Stromal cell of bone marrow (primary cell): ENCODE data around the gene SPESP1.
"Not testable (repeated sequence)": the region's sequence is repeated elsewhere in the genome, so short reads cannot be mapped to it uniquely, and the experiment has no call there.

Experiments
- DNase-seq: peaks from one replicate; pipeline ENCODE4 v3.0.0-alpha.2; 2012; ENCODE audit warnings: low read depth

SPESP1 gene

DNA sequence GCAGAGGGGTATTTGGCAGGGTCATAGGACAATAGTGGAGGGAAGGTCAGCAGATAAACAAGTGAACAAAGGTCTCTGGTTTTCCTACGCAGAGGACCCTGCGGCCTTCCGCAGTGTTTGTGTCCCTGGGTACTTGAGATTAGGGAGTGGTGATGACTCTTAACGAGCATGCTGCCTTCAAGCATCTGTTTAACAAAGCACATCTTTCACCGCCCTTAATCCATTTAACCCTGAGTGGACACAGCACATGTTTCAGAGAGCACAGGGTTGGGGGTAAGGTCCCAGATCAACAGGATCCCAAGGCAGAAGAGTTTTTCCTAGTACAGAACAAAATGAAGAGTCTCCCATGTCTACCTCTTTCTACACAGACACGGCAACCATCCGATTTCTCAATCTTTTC is 33.4 kb downstream of the SPESP1 start:
- DNase-seq, result not testable (repeated sequence)

DNA sequence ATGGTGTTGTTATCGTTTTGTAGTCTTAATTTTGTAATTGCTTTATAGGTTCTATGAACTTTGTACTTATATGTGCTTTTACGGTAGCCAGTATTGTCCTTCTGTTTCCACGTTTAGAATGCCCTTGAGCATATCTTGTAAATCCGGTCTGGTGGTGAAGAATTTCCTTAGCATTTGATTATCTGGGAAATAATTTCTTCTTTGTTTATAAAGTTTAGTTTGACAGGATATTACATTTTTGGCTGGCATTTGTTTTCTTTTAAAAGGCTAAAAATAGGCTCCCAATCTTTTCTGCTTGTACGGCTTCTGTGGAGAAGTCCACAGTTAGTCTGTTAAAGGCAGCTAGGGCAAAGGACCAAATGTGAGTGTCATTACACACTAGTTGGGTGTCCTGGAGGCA is 36.7 kb downstream of the SPESP1 start:
- DNase-seq, result no peak

DNA sequence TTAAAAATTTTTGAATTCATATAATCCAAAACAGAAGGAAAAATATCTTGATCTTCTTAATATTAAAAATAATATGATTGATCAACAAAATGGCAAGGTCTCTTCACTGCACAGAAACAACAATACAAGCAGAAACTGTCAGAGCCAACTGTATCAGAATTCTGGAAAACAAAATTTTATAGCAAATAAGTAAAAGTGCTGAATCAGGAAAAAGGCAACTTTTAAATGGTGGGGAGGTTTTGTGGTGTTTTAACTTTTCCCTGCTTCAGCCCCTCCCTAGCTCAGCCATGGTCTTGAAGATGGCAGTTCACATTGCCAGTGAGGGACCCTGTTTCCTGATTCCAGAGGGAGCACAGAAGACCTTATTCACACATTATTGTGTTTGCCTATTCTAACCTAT is 37.6 kb downstream of the SPESP1 start:
- DNase-seq, result no peak

DNA sequence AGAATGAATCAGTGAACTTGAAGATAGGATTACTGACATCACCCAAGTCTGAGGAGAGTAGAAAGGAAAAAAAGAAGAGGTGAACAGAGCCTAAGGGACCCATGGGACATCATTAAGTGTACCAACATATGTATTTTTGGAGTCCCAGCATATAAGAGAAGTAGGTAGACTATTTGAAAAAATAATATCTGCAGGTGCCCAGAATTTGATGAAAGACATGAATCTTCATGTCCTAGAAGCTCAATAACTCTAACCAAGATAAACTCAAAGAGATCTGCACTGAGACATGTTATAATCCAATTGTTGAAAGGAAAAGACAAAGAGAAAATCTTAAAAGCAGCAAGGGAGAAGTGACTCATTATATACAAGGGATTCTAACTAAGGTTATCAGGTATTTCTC is 39.0 kb downstream of the SPESP1 start:
- no peak for DNase-seq

DNA sequence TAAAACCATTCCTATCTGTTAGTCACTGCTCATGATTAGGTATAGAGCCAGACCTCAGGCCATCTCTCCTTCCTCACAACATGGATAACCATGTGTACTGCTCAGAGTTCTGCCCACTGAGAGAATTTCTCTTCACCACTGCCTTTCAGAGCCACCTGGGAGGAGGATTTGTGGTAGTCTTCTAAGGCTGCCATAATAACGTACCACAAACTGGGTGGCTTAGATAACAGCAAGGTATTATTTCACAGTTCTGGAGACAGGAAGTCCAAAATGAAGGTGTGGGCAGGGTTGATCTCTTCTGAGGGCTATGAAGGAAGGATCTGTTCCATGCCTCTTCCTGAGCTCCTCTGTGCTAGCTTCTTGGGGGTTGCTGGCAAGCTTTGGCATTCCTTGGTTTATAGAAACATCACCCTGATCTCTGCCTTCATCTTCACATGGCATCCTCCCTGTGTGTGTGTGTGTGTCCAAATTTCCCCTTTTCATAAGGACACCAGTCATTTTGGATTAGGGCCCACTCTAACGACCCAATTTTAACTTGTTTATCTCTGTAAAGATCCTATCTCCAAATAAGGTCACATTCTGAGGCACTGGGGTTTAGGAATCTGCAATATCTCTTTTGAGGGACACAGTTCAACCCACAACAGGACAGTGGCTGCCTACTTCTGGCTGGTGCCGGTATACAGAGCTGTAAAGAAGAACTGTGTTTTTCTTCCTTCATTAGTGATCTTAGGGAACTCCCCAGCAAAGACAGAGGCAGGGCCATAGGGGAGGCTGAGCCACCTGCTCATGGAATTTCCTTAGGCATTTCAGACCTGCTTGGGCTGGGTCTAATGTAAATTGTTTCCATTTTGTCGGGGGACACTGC is 42.1 kb downstream of the SPESP1 start:
- DNase-seq, result no peak

DNA sequence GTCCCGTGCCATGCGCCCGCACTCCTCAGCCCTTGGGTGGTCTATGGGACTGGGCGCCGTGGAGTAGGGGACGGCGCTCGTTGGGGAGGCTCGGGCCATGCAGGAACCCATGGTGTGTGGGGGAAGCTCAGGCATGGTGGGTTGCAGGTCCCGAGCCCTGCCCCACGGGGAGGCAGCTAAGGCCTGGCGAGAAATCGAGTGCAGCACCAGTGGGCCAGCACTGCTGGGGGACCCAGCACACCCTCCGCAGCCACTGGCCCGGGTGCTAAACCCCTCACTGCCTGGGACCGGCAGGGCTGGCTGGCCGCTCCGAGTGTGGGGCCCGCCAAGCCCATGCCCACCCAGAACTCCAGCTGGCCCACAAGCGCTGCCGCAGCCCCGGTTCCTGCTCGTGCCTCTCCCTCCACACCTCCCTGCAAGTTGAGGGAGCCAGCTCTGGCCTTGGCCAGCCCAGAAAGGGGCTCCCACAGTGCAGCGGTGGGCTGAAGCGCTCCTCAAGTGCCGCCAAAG is 45.4 kb downstream of the SPESP1 start:
- not testable (repeated sequence) for DNase-seq

DNA sequence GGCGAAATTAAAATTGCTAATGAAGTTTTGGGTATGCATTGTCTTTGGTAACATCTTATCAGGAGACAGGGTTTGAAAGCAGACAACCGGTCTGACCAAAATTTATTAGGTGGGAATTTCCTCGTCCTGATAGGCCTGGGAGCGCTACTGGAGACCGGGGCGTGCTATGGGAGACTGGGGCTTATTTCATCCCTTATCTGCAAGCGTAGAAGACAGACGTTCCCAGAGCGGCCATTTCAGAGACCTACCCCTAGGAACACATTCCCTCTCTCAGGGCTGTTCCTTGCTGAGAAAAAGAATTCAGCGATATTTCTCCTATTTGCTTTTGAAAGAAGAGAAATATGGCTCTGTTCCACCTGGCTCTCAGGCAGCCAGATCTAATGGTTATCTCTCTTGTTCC is 47.1 kb downstream of the SPESP1 start:
- DNase-seq, result not testable (repeated sequence)

DNA sequence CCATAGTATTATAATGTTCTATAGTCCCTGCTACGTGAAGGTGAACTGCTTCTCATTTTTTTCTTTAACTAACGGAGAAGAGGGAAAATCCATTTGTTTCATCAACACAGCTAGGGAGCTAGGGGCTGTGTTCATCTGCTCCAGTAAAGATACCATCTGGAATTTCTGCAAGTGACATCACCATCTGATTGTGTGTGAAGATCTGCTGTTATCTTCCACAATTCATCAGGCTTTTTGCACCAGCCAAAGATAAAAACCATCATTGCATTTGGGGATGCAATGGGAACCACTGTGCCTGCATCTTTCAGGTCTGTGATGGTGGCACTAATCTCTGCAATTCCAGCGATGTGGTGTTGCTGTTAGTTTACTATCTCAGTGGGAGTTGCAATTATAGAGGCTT is 48.7 kb downstream of the SPESP1 start:
- DNase-seq, result no peak

DNA sequence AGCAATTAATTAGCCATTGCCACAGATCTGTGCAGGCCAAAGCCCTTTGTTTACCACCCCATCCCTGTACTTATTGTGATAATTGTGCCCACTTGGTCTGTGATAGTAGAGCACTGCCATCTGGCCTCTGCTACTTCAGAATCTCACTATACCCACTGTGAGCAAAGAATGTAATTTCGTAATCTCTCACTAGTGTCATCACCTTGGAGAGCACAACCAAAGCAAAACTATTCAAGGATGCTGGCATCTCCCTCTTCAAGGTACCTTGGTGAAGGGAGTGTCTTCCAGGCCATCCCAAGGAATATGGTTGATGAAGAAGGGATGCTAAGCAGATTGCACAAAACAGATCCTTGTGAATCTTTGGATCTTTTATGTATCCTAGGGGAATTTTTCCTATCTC is 49.5 kb downstream of the SPESP1 start:
- DNase-seq, result no peak

DNA sequence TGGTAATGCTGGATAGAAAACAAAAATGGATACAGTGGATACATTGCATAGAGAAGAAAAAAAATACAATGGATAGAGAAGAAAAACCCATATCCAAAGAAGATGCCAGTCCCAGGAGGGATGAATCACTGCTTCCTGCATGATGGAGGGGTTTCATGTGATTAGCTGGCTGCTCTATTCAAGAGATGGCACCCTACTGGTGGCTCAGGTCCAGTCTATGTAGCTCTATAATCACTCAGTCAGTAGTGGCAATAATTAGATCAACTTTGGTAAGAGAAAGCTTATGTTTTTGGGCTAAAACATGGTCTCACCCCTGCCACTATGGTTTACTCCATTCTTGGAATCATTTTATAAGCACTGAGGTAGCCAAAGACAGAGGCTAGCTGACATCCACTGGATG is 50.5 kb downstream of the SPESP1 start:
- DNase-seq, result peak; percentile 5

DNA sequence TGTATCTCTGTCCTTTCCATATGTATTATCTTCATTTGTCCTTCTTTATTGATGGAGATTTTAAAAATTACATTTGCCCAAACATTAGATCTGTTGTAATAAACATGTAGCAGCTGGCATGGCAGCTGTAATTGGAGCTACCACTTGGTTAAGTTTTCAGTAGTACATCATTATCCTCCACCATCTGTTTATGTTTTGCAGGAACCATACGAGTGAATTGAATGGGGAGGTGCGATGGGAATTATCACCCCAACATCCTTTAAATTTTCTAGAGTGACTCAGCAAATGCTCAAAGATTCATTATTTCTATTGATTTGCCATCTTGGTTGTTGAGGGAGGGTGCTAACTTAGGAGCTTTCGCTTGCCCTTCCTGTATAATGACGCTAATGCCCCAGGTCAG is 51.6 kb downstream of the SPESP1 start:
- no peak for DNase-seq

DNA sequence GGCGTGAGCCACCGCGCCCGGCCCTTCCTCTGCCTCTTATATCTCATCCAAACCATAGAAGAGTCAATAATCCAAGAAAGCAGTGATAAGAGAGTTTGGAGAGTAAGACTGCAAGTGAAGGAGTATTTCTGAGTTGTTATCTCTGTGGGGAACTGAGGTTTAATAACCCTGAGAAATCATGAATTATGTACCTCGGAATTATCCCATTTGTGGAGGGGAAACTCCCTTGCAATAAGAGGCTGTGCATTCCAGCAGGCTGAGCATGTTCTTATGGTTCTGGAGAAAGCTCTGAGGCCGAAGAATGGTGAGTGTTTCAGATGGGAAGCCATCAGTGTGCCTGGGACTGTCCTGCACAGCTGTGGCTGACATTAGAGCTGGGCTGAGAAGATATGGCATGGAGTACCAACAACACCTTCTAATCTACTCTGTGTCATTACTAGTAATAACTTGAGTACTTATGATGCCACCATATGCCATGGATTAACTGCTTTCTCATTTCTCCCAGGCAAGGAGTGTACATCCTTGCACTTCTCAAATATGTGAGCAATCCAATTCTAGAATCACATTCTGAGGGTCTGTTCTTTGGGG is 52.7 kb downstream of the SPESP1 start:
- DNase-seq, result no peak

DNA sequence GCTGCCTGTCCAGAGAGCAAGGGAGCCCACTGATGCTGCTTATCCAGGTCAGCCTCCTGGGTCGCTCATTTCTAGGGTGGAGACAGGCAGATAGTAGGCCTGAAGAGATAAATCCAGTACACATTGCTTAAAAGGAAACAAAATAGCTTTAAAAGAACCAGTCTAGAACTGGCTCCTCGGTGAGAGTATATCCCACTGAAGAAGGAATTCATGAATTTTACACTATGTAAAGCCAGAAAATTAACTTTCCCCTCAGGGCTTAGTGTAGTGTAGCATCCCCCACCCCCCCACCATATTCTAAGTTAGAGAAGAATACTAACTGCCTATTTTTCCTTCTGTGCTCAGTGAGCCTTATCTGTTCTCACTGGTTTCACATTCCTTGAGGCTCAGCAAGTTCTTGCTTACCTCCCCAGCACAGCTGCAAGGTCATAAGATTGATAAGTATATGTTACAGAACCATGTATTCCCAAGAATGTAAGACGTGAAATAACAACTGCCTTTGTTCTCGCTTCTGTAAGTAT is 53.7 kb downstream of the SPESP1 start:
- no peak for DNase-seq

DNA sequence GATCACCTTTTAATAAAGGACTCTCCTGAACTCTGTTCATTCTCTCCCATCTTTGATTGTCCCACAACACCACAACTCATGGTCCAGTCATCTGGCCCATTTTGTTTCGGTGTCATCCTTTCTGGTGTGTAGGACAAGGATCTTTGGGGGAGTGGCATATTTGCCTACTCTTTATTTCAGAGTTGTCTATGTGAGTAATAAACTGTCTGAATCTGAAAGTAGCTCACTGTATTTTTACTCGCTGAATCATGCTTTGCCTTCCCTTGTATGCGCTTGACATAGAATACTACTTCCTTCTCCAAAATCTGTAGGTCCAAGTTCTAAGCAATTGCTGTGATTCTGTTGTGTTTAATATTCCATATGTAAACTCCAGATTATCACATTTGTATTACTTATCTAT is 54.3 kb downstream of the SPESP1 start:
- DNase-seq, result no peak

DNA sequence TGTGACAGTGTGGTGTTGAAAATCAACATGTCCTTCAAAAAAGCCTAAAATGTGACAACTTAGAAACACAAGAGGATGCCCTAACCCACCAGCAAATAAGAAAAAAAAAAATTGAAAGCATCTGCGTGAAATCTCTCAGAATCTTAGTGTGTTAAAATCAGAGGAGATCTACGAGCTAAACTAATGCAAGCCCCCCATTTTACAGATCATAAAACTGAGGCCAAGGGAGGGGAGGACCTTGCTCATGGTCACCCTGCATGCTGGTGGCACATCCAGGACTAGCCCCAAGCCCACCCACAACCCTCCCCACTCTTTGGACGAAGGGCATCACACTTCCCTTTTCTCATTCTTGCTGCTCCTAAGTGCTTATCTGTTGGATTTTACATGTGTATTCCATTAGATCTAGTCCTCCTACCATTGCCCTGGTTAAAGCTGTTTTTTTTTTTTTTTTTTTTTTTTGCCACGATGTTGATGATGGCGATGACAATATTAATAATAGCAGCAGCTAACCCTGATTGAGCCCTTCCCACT is 55.1 kb downstream of the SPESP1 start:
- DNase-seq, result no peak

DNA sequence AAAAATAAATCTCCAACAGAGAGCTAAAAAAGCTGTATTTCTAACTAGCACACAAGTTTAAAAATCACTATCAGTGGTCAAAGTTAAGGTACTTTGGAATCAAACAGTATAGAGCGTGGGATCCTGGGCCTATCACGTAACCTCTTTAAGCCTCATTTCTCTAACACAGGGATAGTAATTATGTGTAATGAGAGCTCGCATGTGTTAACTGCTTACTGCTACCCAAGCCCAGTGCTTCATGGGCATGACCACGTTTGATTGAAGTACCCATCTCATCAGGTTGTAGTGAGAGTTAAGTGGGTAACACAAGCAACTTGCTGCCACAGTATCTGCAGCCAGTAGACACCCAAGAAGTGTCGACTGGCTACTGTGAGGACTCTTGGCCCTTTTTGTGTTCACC is 56.0 kb downstream of the SPESP1 start:
- no peak for DNase-seq

DNA sequence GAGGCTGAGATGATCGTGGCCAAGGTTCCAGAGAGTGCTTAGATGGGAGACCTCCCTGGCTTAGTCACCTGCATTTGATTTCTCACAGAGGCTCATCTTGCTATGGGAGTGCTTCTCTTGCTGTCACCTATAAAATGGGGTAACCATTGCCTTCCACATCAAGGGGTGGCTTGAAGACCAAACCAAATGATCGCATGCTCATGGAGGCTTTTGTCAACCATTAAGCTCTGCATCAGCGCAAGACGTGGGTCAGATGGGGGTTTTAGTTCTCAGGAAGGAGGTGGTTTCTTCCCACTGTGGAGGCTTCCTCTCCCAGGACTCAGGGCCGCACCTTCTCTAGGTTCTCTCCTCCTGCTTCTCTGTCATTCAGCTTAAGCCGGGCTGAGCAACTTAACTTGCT is 56.8 kb downstream of the SPESP1 start:
- no peak for DNase-seq

DNA sequence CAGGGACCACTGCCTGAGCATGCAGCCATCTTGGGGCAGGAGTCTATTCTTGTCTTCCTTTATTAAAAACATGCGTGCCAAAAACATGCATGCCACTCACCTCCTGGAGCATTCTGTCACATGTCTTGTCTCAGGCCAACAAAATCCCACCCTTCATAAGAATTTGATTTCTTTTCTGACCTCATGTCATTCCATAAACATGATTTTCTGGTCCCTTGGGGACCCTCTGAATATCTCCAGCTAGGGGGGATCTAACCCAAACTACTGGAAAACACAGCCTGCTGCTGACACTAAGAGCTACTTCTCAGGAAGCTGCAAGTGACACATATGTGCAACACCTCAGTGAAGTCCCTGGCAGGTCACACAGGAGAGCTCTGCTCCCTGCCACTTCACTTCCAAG is 57.4 kb downstream of the SPESP1 start:
- no peak for DNase-seq

DNA sequence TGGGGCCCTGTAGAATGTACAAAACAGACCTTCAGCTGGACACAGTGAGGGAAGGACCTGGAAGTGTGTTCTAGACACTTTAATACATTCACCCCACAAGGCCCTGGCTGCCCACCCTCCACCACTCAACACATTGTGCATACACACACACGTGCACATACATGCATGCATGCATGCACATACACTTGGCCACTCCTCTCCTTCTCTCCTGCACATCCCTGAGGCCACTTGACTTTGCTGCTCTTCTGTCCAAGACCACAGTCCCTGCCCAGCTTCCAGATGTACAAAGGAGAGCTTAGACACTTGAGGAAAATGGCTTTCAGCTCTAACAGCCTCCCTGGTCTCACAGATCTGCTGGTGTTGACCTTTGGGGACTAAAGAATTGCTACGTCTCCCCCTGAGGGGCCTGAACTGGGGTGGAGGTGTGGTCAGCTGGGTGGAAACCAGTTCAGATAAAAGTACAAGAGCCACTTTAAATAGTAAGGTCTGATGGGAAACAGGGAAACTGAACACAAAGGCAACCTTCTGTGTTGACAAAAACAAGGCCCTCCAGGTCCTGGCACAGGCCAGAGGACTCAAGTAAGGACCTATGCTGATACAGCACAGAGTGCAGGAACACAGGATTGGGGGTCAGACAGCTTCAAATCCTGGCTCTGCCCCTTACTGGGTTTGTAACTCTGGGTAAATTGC is 59.4 kb downstream of the SPESP1 start:
- DNase-seq, result no peak

DNA sequence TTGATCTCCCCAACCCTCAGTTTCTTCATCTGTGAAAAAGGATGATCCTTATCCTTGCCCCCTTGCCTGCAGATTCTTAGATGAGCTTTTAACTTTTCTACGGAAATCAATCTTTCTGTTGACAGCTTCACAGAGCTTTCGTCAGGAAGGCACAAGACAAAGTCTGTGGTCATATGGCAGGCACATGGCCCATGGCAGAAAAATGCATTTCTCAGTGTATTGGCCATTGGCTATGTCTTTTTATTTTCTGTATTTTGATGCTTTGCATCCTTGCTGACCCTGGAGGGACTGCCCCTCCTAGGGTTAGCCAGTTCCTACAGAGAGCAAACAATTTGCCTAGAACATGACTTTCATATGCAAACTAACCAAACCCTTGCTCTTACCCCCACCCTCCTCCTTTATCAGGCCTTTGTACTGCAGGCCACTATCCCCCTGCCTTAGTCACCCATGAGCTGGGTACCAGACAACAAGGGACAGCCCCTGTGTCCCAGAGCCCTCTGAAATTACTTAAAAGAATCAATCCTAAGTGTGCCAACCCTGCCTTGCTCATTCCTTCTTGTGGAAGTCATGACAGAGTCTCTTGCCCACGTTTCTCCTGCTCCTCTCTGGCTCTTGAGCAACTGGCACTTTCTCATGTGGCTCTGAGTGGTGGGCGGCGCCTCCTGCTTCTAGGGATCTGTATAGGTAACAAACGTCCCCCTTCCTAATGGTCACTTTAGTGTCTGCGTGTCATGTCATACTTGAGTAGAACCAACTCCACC is 60.1 kb downstream of the SPESP1 start:
- no peak for DNase-seq

DNA sequence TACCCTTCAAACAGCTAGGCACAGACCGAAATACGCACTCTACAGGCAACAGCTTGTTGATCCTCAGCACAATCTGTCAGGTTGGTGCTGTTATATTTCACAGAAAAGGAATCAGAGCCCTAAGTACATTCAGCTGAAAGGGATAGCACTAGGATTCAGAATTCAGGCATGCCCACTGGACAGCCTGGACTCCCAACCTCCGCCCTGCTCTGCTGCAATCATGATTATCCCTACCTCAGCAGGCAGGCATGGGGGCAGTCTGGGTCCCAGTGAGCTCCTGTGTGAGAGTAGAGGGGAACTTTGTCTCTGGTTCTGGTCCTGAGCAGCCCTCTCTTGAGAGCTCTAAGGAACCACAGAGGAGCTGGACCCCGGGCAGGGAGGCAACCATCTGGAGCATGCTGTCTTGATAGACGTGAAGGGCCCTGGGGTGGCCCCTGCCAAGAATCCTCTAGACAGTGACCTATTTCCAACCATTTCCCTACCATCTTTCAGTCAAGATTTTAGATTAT is 60.7 kb downstream of the SPESP1 start:
- no peak for DNase-seq

DNA sequence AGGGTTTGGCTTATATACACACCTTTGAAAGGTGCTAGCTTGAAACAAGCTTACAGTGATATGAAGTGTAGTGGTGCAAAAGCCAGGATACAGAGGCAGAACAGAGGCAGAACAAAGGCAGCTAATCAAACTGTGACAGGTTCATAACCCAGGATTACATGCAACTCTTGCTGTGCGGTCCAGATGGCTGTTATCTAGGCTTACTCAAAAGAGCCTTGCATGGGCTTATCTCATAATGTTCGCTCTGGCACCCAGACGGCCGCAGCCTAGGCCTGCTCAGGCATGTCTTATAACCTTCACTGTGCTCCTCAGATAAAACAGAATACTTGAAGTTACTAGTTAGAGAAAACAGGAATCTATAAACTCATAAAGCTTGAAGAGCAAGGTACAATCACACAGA is 61.4 kb downstream of the SPESP1 start:
- no peak for DNase-seq
